ENCODE data around the gene MRPL24. TPM values are rescaled to one million over a fixed set of nuclear protein-coding genes. Genes with fewer than 3 reads are reported as not detected.

The MRPL24 gene
- total and polyA plus RNA-seq, 2 of the 4 experiments (the other 2 are of a cell fraction), result 68.8 to 99.5 TPM

GRCh38 chr1:156752843-156753482 is 12.1 kb upstream of the MRPL24 start:
- Histone ChIP-seq H4K91ac (ENCODE audit: insufficient read depth, low read depth, low read length) (peak overlapping the region; percentile 19; the same call in 1 of the 2 replicates), H2BK20ac (ENCODE audit: low read depth, low read length) (no peak overlapping the region), H3K27me3 (ENCODE audit: control insufficient read depth, insufficient read depth, low read length) (no peaks in the 10 kb centered on the region), H3K79me1 (ENCODE audit: low read depth in 1 of 2, low read length in 2 of 2) (peaks cover 10 to 41% of the 10 kb centered on the region in 2 experiments), H4K20me1 (ENCODE audit: insufficient read depth, low read length) (no peaks in the 10 kb centered on the region), H3K4ac (ENCODE audit: low read depth, low read length) (peak overlapping the region; percentile 47), H3K27ac (ENCODE audit: insufficient read depth, low read length) (peak overlapping the region; percentile 56; the same call in 1 of the 2 replicates), H3K9me1 (ENCODE audit: insufficient read depth, low read length) (0 out of 2 replicates have a peak, but pooled peaks cover 11% of the 10 kb centered on the region), H2AFZ (replicated peaks; ENCODE audit: low read length, poor library complexity) (no peak overlapping the region), H3K4me2 (ENCODE audit: low read depth, low read length) (peak overlapping the region; percentile 90), H2BK15ac (ENCODE audit: low read depth, low read length) (peak overlapping the region; percentile 30; the same call in 1 of the 3 replicates), H3K36me3 (ENCODE audit: control insufficient read depth, insufficient read depth, low read length) (no peaks in the 10 kb centered on the region), H2AK5ac (ENCODE audit: low read depth, low read length) (peak overlapping the region; percentile 52; the same call in 1 of the 2 replicates), H2BK5ac (ENCODE audit: low read depth, low read length, poor library complexity, severe bottlenecking) (peak overlapping the region; percentile 22), H3K9me3 (ENCODE audit: control insufficient read depth, insufficient read depth, low read length) (no peaks in the 10 kb centered on the region), H3K4me3 (ENCODE audit: insufficient read depth, low read depth, low read length) (peak overlapping the region; percentile 1), H4K8ac (ENCODE audit: low read depth in 2 of 2, low read length in 2 of 2) (peak overlapping the region in 1 of 2 experiments; percentile 9; a peak in 1 of 4 replicates), H3K4me1 (ENCODE audit: control insufficient read depth, insufficient read depth, low read length) (peaks cover 23% of the 10 kb centered on the region), H3K14ac (replicated peaks; ENCODE audit: low read depth, low read length) (peak overlapping the region; percentile 14; the same call in 1 of the 2 replicates), H4K5ac (ENCODE audit: low read depth, low read length) (peak overlapping the region; percentile 29; the same call in 1 of the 2 replicates), H2BK120ac (ENCODE audit: low read depth, low read length) (no peak overlapping the region), H3K23ac (ENCODE audit: low read depth, low read length) (peak overlapping the region; percentile 79), H3K56ac (ENCODE audit: extremely low read depth, insufficient read depth, low read length) (no peak overlapping the region), H3K9ac (ENCODE audit: low read depth, low read length) (peak overlapping the region; percentile 39; the same call in 1 of the 2 replicates), H3K18ac (ENCODE audit: low read depth, low read length) (peak overlapping the region; percentile 45; the same call in 1 of the 2 replicates), H2AK9ac (replicated peaks; ENCODE audit: low read depth, low read length, poor library complexity) (no peak overlapping the region)
- 20% methylated on average over 1 of the region's 1 CpG; no CpG with 5 or more reads in 1 of the 2 experiments for WGBS, 2 experiments (ENCODE audit: extremely low coverage in 2 of 2, insufficient read length in 1 of 2)
- no peak for ATAC-seq (ENCODE audit: low read depth)
- CTCF ChIA-PET, result interaction anchor here (1.0 kb wide), 1 partner anchor 14 kb away, joined by 3 read pairs; no protein-coding TSS in a partner anchor
- no TSS peak for BruUV-seq (replicated peaks)
- dilution Hi-C loops (cut with HindIII; ENCODE audit: low sequenced_read_pairs, unreplicated experiment), result no loop called here
- POLR2A ChIA-PET (ENCODE audit: unreplicated experiment), result no interaction called here
- TF ChIP-seq CEBPB (IDR thresholded peaks at IDR 0.05; ENCODE audit: low read depth, low read length) (peak; percentile 82), POLR2A (IDR thresholded peaks at IDR 0.05; ENCODE audit: low read depth, low read length) (no peak)
- intact Hi-C loops (cut with micrococcal nuclease), result loop anchor here (2.0 kb wide), 1 partner anchor 14 kb away; the partner anchor contains the start of gene PRCC
- DNase-seq, result peak; percentile 64
- in situ Hi-C loops (cut with MboI; ENCODE audit: low sequenced_read_pairs), result no loop called here

Measured in IMR-90 (cell line).